Activated CD4-positive, alpha-beta memory T cell treated with anti-CD3 and anti-CD28 coated beads, Interleukin-2, amount 10 ng/mL, durations not matched to agents 7 days and 5 days (primary cell): ENCODE data around the gene DCAF8L1. TPM values are rescaled to one million over a fixed set of nuclear protein-coding genes. Genes with fewer than 3 reads are reported as not detected.
"Not testable (repeated sequence)": the region's sequence is repeated elsewhere in the genome, so short reads cannot be mapped to it uniquely, and the experiment has no call there.

ENCODE experiments used
- CTCF ChIA-PET: fragments of 350-600 bp; sonication (Branson Sonifier 250); formaldehyde crosslinking; loops from one replicate; lab custom pipeline; 2021; ENCODE audit warnings: antibody characterized with exemption, inconsistent platforms; lab: Charles Lee
- POLR2A ChIA-PET: fragments of 350-600 bp; sonication (Branson Sonifier 250); formaldehyde crosslinking; loops from one replicate; lab custom pipeline; 2021; ENCODE audit warnings: antibody characterized with exemption; lab: Charles Lee
- DNase-seq: peaks from one replicate; pipeline ENCODE4 v3.0.0-alpha.2; 2020
- H3K27ac Mint-ChIP-seq: one replicate; pipeline ENCODE4 v1.8.0; 2021; ENCODE audit warnings: mild to moderate bottlenecking, mixed read lengths
- H3K27me3 Mint-ChIP-seq: one replicate; pipeline ENCODE4 v1.8.0; 2021; ENCODE audit warnings: mixed read lengths
- H3K36me3 Mint-ChIP-seq: one replicate; pipeline ENCODE4 v1.8.0; 2021; ENCODE audit warnings: low read depth, mixed read lengths
- H3K4me1 Mint-ChIP-seq: one replicate; pipeline ENCODE4 v1.8.0; 2021; ENCODE audit warnings: mixed read lengths
- H3K4me3 Mint-ChIP-seq: one replicate; pipeline ENCODE4 v1.8.0; 2021; ENCODE audit warnings: mild to moderate bottlenecking, mixed read lengths
- H3K9me3 Mint-ChIP-seq: one replicate; pipeline ENCODE4 v1.8.0; 2021; ENCODE audit warnings: mixed read lengths
- total RNA-seq, 2 experiments: library from RNA; stranded (reverse); gene quantifications; one replicate each; pipeline ENCODE4 v1.2.3, GENCODE V29; 2021

Gene DCAF8L1
- not detected for total RNA-seq

- Mint-ChIP-seq H3K27ac (no peak within 1 kb of the TSS), H3K27me3 (no peaks in the 10 kb centered on the region), H3K4me1 (no peaks in the 10 kb centered on the region), H3K36me3 (no peaks in the 10 kb centered on the region), H3K9me3 (peaks cover 4% of the 10 kb centered on the region), H3K4me3 (no peak within 1 kb of the TSS)
- no peak for DNase-seq
- ChIA-PET POLR2A (no interaction called here), CTCF (no interaction called here)
Observed at GRCh38 chrX:27981349-27981748, at the start of gene DCAF8L1. TSS of gene DCAF8L1 (minus strand) at chrX:27981449. CDS start at chrX:27981334, 115 bp downstream.

DNA sequence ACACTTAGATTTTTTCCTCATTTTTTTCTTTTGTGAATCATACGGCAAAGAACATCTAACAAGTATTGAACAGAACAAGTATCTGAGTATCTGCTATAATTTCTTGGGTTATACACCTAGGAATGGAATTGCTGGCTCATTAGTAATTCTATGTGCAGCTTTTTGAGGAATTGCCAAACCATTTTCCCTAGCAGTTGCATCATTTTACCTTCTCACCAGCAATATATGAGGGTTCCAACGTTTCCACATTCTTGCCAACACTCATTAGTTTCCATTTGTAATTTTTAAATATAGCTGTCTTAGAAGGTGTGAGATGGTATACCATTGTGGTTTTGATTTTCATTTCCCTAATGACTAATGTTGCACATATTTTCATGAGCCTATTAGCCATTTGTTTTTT is 41.1 kb upstream of the DCAF8L1 start:
- no peak overlapping the region for H3K4me3 Mint-ChIP-seq
- no peak overlapping the region for H3K27ac Mint-ChIP-seq
- no peak for DNase-seq
- ChIA-PET CTCF (no interaction called here), POLR2A (no interaction called here)
- no peaks in the 10 kb centered on the region for H3K36me3 Mint-ChIP-seq
- no peaks in the 10 kb centered on the region for H3K4me1 Mint-ChIP-seq
- no peaks in the 10 kb centered on the region for H3K27me3 Mint-ChIP-seq
- no peaks in the 10 kb centered on the region for H3K9me3 Mint-ChIP-seq

DNA sequence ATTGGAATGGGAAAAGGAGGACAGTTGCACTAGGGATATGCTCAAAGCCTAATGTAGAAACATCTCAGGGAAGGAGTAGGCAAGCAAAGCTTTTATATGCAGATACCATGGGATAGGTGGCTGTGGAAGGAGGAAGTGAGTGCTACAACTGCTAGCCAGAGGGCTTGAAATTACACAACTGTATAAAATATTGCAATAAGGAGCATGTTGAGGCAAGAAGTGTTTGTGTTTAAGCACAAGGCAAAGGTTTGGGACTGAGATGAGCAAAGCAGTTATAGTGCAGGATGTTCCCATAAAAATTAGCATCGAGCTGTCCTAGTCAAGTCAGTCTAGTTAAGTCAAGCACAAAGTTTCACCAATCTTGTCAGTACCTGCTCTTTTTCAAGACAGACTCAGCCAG is 35.6 kb upstream of the DCAF8L1 start:
- ChIA-PET CTCF (no interaction called here), POLR2A (no interaction called here)
- no peaks in the 10 kb centered on the region for H3K36me3 Mint-ChIP-seq
- H3K27ac Mint-ChIP-seq, result no peak overlapping the region
- H3K4me3 Mint-ChIP-seq, result no peak overlapping the region
- DNase-seq, result no peak
- H3K9me3 Mint-ChIP-seq, result no peaks in the 10 kb centered on the region
- no peaks in the 10 kb centered on the region for H3K4me1 Mint-ChIP-seq
- no peaks in the 10 kb centered on the region for H3K27me3 Mint-ChIP-seq

- Mint-ChIP-seq H3K27me3 (no peaks in the 10 kb centered on the region), H3K9me3 (no peaks in the 10 kb centered on the region), H3K36me3 (no peaks in the 10 kb centered on the region), H3K27ac (no peak overlapping the region), H3K4me3 (no peak overlapping the region), H3K4me1 (no peaks in the 10 kb centered on the region)
- ChIA-PET CTCF (no interaction called here), POLR2A (no interaction called here)
- DNase-seq, result no peak
Observed at GRCh38 chrX:28015993-28016392, 34.7 kb upstream of the DCAF8L1 start.

GRCh38 chrX:28010875-28011274 is 29.6 kb upstream of the DCAF8L1 start:
- ChIA-PET CTCF (no interaction called here), POLR2A (no interaction called here)
- Mint-ChIP-seq H3K9me3 (no peaks in the 10 kb centered on the region), H3K27me3 (no peaks in the 10 kb centered on the region), H3K27ac (no peak overlapping the region), H3K36me3 (no peaks in the 10 kb centered on the region), H3K4me1 (no peaks in the 10 kb centered on the region), H3K4me3 (no peak overlapping the region)
- no peak for DNase-seq

DNA sequence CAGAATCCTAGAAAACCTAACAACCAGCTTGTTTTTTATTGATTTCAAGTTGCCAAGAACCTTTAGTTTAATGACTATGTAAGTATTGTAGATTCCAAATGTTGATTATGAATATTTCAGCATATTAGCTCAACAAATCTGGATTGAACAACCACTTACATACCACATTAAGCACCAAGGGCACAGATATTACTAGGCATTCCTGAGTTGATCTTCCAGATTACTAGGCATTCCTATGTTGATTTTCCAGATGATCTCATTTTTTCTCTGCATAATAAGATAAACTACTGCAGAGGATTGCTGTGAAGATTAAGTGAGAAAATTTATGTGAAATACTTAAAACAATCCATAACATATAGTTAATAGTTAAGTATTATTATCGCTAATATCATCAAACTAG is 17.4 kb upstream of the DCAF8L1 start:
- no peaks in the 10 kb centered on the region for H3K4me1 Mint-ChIP-seq
- CTCF ChIA-PET, result no interaction called here
- H3K9me3 Mint-ChIP-seq, result no peaks in the 10 kb centered on the region
- H3K27ac Mint-ChIP-seq, result no peak overlapping the region
- H3K27me3 Mint-ChIP-seq, result no peaks in the 10 kb centered on the region
- H3K36me3 Mint-ChIP-seq, result no peaks in the 10 kb centered on the region
- DNase-seq, result no peak
- POLR2A ChIA-PET, result no interaction called here
- H3K4me3 Mint-ChIP-seq, result no peak overlapping the region

- Mint-ChIP-seq H3K4me3 (no peak overlapping the region), H3K36me3 (no peaks in the 10 kb centered on the region), H3K27ac (no peak overlapping the region), H3K4me1 (no peaks in the 10 kb centered on the region), H3K9me3 (no peaks in the 10 kb centered on the region), H3K27me3 (no peaks in the 10 kb centered on the region)
- ChIA-PET POLR2A (no interaction called here), CTCF (no interaction called here)
- DNase-seq, result no peak
Observed at GRCh38 chrX:27997622-27998021, 16.4 kb upstream of the DCAF8L1 start.

- Mint-ChIP-seq H3K9me3 (no peaks in the 10 kb centered on the region), H3K4me1 (no peaks in the 10 kb centered on the region), H3K27ac (no peak overlapping the region), H3K4me3 (no peak overlapping the region), H3K36me3 (no peaks in the 10 kb centered on the region), H3K27me3 (no peaks in the 10 kb centered on the region)
- ChIA-PET CTCF (no interaction called here), POLR2A (no interaction called here)
- no peak for DNase-seq
Observed at GRCh38 chrX:27996132-27996531, 14.9 kb upstream of the DCAF8L1 start.

DNA sequence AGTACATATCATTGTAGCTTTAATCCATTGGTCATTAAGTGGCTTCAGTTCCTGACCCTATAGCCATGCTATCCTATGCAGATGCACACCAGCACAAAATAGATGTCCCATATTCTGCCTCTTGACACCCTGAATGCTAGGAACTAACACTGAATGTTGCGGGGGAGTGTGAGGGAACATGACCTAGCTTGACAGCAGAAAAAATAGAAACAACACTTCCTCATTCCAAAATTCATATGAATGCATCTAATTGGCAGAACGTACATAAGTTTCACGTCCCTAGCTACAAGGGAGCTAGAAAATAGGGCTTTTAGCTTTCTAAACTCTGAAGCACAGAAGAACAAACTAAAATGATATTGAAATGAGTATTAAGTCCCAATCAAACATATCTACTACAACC is 14.4 kb upstream of the DCAF8L1 start:
- no peaks in the 10 kb centered on the region for H3K36me3 Mint-ChIP-seq
- H3K4me3 Mint-ChIP-seq, result no peak overlapping the region
- H3K27me3 Mint-ChIP-seq, result no peaks in the 10 kb centered on the region
- no peaks in the 10 kb centered on the region for H3K9me3 Mint-ChIP-seq
- H3K4me1 Mint-ChIP-seq, result no peaks in the 10 kb centered on the region
- no peak for DNase-seq
- H3K27ac Mint-ChIP-seq, result no peak overlapping the region
- ChIA-PET POLR2A (no interaction called here), CTCF (no interaction called here)

DNA sequence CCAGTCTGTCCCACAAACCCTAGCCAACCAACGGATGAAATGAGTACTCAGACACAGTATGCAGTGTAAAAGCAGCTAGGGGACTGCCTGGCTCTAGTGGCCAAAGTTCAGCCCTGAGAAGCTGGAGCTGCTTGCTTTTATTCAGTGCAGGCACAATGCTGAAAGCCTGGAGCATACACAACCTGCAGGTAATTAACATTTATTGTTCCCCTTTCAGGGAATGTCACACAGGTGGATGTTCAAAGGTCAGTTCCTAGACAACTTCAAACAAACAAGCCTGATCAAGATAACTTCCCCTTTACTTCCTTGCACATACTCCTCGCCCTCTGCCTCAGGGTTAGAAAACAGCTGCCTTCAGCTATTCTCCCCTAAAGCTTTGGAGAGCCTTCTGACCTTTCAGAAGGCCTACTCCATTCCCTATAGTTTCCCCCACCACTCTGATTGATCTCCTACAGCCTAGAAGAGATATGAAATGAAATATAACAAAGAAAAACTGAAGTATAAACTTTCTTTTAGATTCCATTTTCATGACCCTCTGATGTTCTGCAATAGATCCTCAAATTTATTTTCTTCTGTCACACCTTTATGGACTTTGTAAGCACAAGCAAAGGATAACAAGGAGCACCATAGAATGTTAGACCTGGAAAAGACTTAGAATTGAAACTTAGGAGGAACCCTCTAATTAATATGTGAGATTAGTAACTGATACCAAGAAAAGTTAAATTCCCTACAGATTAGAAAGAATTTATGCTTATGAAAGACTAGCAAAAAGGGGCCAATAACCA is 6.8 kb upstream of the DCAF8L1 start:
- Mint-ChIP-seq H3K9me3 (peaks cover 4% of the 10 kb centered on the region), H3K4me3 (no peak overlapping the region), H3K36me3 (no peaks in the 10 kb centered on the region), H3K4me1 (no peaks in the 10 kb centered on the region), H3K27me3 (no peaks in the 10 kb centered on the region), H3K27ac (no peak overlapping the region)
- DNase-seq, result no peak
- ChIA-PET CTCF (no interaction called here), POLR2A (no interaction called here)

DNA sequence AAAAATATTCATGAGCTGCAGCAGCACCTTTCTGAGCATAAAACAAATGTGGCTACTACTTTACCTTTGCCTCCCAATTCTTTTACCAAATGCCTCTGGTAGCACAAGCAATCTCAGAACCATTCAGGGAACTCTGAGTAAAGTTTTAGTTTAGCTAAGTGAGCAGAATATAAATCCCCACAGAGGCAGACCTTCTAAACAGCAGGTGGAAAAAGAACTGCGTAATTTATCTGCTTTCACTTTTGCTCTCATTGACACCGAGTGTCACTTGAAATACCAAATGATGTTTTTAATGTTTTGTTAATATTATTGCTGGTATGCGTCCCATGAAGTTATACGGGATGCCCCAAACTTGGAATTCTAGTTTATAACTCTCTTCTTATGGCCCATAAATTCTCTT is 4.3 kb downstream of the DCAF8L1 start:
- H3K27ac Mint-ChIP-seq, H3K36me3 Mint-ChIP-seq, H3K27me3 Mint-ChIP-seq, DNase-seq, H3K4me3 Mint-ChIP-seq, H3K4me1 Mint-ChIP-seq, POLR2A ChIA-PET, H3K9me3 Mint-ChIP-seq, CTCF ChIA-PET: not testable (repeated sequence)

- no peaks in the 10 kb centered on the region for H3K27me3 Mint-ChIP-seq
- H3K4me3 Mint-ChIP-seq, result no peak overlapping the region
- DNase-seq, result no peak
- ChIA-PET POLR2A (no interaction called here), CTCF (no interaction called here)
- H3K27ac Mint-ChIP-seq, result no peak overlapping the region
- H3K9me3 Mint-ChIP-seq, result no peaks in the 10 kb centered on the region
- no peaks in the 10 kb centered on the region for H3K36me3 Mint-ChIP-seq
- H3K4me1 Mint-ChIP-seq, result no peaks in the 10 kb centered on the region
Observed at GRCh38 chrX:27976284-27976683, 5.0 kb downstream of the DCAF8L1 start.

DNA sequence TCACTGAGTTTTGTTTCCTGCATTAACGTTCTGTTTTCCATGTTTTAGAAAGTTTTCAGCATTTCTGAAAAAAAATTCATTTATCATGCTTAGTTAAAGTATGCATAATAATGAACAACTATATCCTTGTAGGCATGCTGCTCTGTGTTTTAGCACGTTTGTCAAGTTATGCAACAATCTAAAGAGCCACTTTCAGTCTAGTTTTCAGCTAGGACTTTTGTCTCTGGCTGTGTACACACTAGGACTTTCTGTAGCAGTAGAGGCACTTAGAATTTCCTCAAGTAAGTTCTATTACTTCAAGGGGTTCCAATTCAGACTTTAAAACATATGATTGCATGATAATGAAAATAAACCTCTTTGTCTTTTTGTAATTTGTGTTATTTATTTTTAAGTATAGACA is 12.4 kb downstream of the DCAF8L1 start:
- H3K4me1 Mint-ChIP-seq, result no peaks in the 10 kb centered on the region
- no peak overlapping the region for H3K4me3 Mint-ChIP-seq
- DNase-seq, result no peak
- no peak overlapping the region for H3K27ac Mint-ChIP-seq
- H3K9me3 Mint-ChIP-seq, result no peaks in the 10 kb centered on the region
- POLR2A ChIA-PET, result no interaction called here
- H3K36me3 Mint-ChIP-seq, result no peaks in the 10 kb centered on the region
- no peaks in the 10 kb centered on the region for H3K27me3 Mint-ChIP-seq
- CTCF ChIA-PET, result no interaction called here

- no peak overlapping the region for H3K4me3 Mint-ChIP-seq
- no peaks in the 10 kb centered on the region for H3K27me3 Mint-ChIP-seq
- no peak overlapping the region for H3K27ac Mint-ChIP-seq
- no peak for DNase-seq
- POLR2A ChIA-PET, result no interaction called here
- no peaks in the 10 kb centered on the region for H3K9me3 Mint-ChIP-seq
- H3K36me3 Mint-ChIP-seq, result no peaks in the 10 kb centered on the region
- H3K4me1 Mint-ChIP-seq, result no peaks in the 10 kb centered on the region
- CTCF ChIA-PET, result no interaction called here
Observed at GRCh38 chrX:27968352-27968751, 12.9 kb downstream of the DCAF8L1 start.
